GM12865 (cell line): ENCODE data around the gene TSPO2.

Source experiments
- DNase-seq: peaks from one replicate; pipeline ENCODE4 v3.0.0; 2010; ENCODE audit warnings: low read depth
- H3K4me3 ChIP-seq: 2 replicates; pipeline ENCODE4 v1.5.1; 2011; ENCODE audit warnings: mild to moderate bottlenecking, low read depth, low read length, control low read depth
- CTCF ChIP-seq: IDR thresholded peaks from 2 replicates; pipeline ENCODE4 v1.5.1; 2011; ENCODE audit warnings: low read length, control low read depth, low read depth, inconsistent platforms; ENCODE audit not compliant: insufficient read depth; ENCODE audit errors: missing control alignments

The TSPO2 gene

GRCh38 chr6:41025966-41026530 is 16.2 kb upstream of the TSPO2 start:
- no peak overlapping the region for H3K4me3 ChIP-seq
- no peak for DNase-seq
- no peak for TF ChIP-seq CTCF

- DNase-seq, result no peak
- TF ChIP-seq CTCF, result no peak
- H3K4me3 ChIP-seq, result no peak overlapping the region
Measured at GRCh38 chr6:41027241-41027640, 15.0 kb upstream of the TSPO2 start.

- TF ChIP-seq CTCF, result peak; percentile 97
- peak; percentile 73 for DNase-seq
- peak overlapping the region; percentile 53 for H3K4me3 ChIP-seq
Measured at GRCh38 chr6:41027799-41028560, 14.3 kb upstream of the TSPO2 start.

- no peak for DNase-seq
- peak overlapping the region; percentile 53 for H3K4me3 ChIP-seq
- TF ChIP-seq CTCF, result no peak
Measured at GRCh38 chr6:41028561-41029412, 13.5 kb upstream of the TSPO2 start.

- no peak for DNase-seq
- H3K4me3 ChIP-seq, result no peak overlapping the region
- TF ChIP-seq CTCF, result no peak
Measured at GRCh38 chr6:41032830-41033229, 9.4 kb upstream of the TSPO2 start.

GRCh38 chr6:41033776-41034175 is 8.5 kb upstream of the TSPO2 start:
- TF ChIP-seq CTCF, result no peak
- no peak overlapping the region for H3K4me3 ChIP-seq
- no peak for DNase-seq
